GM12801 (cell line): ENCODE results near the gene AKTIP.

ENCODE experiments used
- CTCF ChIP-seq: IDR thresholded peaks from one replicate; pipeline ENCODE4 v1.5.1; 2011; ENCODE audit warnings: control low read depth; ENCODE audit not compliant: insufficient read length; ENCODE audit errors: extremely low read depth

AKTIP gene

GRCh38 chr16:53502331-53503269 is at the start of gene AKTIP:
Gene AKTIP, minus strand, starts transcription at chr16:53503209. Its CDS starts 2,950 bp downstream, at chr16:53500259.
- TF ChIP-seq CTCF = no peak

DNA sequence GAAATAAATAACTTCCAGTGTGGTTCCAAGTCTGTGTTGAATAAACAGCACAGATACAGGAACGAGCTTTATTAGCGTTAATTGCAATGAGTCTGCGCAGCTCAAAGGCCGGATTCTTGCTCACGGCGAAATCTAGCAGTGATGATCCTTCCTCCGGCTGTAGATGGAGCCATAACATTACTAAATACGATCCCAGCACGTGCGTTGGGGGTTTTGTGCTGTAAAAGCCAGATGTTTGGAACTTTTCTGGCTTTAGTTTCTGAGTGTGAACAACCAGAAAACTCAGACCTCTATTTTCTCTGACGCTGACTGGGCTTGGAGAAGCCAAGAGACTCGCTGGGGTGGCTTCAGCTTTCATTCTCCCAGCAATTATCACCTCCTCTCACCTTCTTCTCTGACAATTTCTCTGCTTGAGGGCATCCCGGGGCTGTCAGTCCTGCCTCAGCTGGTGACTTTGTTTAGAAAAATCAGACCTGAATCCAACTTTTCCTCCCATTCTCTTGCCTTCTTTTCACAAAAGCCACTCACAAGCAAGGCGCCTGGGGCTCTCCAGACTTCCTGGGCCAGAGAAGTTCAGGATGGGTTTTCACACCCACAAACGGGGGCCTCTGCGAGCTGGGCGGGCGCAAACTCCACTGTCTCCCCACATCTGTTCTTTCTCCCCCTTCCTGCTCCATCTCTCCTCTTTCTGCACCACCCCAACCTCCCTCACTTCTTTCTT is 47.1 kb upstream of the AKTIP start:
- no peak for TF ChIP-seq CTCF

- no peak for TF ChIP-seq CTCF
These were observed 44.0 kb upstream of the AKTIP start for GRCh38 chr16:53546988-53547391.

- TF ChIP-seq CTCF = no peak
These were observed 42.4 kb upstream of the AKTIP start for GRCh38 chr16:53545433-53545832.

DNA sequence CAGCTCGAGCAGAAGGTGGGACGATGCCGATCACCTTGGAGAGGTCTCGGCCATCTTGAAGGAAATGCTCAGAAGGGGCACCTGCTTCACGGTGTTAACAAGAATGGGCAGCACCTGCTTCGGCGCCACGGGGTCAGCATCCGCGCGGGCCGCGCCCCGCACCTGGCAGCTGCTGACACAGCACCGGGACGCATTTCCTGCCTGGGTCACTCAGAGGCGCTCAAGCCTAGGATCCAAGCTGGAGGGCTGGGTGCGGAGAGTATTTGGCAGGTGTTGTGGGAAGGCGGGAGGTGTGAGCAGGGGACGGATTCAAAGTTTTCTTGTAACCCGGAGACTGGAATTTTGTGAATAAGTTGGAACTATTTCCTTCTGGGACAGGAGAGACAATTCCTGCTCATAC is 39.3 kb upstream of the AKTIP start:
- no peak for TF ChIP-seq CTCF

DNA sequence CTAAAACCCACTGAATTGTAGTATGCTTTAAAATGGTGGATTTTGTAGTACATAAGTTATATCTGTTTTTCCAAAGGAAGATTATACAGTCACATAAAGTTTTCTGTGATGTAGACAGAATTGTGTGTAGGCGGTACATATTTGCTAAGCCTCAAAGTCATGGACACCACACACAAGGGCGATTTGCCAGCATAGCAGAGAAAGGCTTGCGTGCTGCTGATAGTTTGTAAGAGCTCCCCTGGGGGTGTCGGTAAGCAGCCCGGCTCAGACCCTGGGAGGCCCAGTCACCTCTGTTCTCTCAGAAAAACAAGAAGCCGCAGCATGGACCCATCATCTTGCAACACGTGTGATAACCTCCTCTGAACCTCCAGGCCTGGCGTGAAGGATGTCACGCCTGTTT is 38.3 kb upstream of the AKTIP start:
- no peak for TF ChIP-seq CTCF

- no peak for TF ChIP-seq CTCF
These were observed 34.6 kb upstream of the AKTIP start for GRCh38 chr16:53537626-53538025.
